Activated CD4-positive, alpha-beta T cell treated with anti-CD3 and anti-CD28 coated beads for 48 hours (primary cell): ENCODE data around the gene HNRNPF.
"Not testable (repeated sequence)": the region's sequence is repeated elsewhere in the genome, so short reads cannot be mapped to it uniquely, and the experiment has no call there.

Source experiments
- DNase-seq: peaks from one replicate; pipeline ENCODE4 v3.0.0-alpha.2; 2020

HNRNPF gene

GRCh38 chr10:43408710-43409384 lies at the start of gene HNRNPF:
HNRNPF (minus strand) TSS chr10:43409186; CDS start chr10:43387884, 21,302 bp downstream.
- DNase-seq = peak; percentile 95

- no peak for DNase-seq
Observed at GRCh38 chr10:43458227-43458626, 49.2 kb upstream of the HNRNPF start.

GRCh38 chr10:43456561-43456960 lies 47.6 kb upstream of the HNRNPF start:
- DNase-seq = not testable (repeated sequence)

- not testable (repeated sequence) for DNase-seq
Observed at GRCh38 chr10:43454025-43454424, 45.0 kb upstream of the HNRNPF start.

- DNase-seq = peak; percentile 15
Observed at GRCh38 chr10:43453266-43453831, 44.4 kb upstream of the HNRNPF start.

- DNase-seq = no peak
Observed at GRCh38 chr10:43452356-43452914, 43.4 kb upstream of the HNRNPF start.

GRCh38 chr10:43448742-43449141 lies 39.8 kb upstream of the HNRNPF start:
- DNase-seq = no peak

- not testable (repeated sequence) for DNase-seq
Observed at GRCh38 chr10:43446219-43447017, 37.4 kb upstream of the HNRNPF start.

- DNase-seq = no peak
Observed at GRCh38 chr10:43444897-43445466, 36.0 kb upstream of the HNRNPF start.

- no peak for DNase-seq
Observed at GRCh38 chr10:43444323-43444722, 35.3 kb upstream of the HNRNPF start.

GRCh38 chr10:43440463-43441134 lies 31.6 kb upstream of the HNRNPF start:
- no peak for DNase-seq

- no peak for DNase-seq
Observed at GRCh38 chr10:43437141-43437870, 28.3 kb upstream of the HNRNPF start.

- peak; percentile 91 for DNase-seq
Observed at GRCh38 chr10:43436291-43437140, 27.5 kb upstream of the HNRNPF start, which contains the start of gene ZNF487. ZNF487 (plus strand) TSS chr10:43437111; CDS start chr10:43475814, 38,703 bp downstream.

- no peak for DNase-seq
Observed at GRCh38 chr10:43430926-43431663, 22.1 kb upstream of the HNRNPF start.

GRCh38 chr10:43427166-43427825 lies 18.3 kb upstream of the HNRNPF start:
- DNase-seq = peak; percentile 77

- not testable (repeated sequence) for DNase-seq
Observed at GRCh38 chr10:43426476-43426875, 17.5 kb upstream of the HNRNPF start.

GRCh38 chr10:43424416-43424815 lies 15.4 kb upstream of the HNRNPF start:
- no peak for DNase-seq

GRCh38 chr10:43421944-43422343 lies 13.0 kb upstream of the HNRNPF start:
- DNase-seq = not testable (repeated sequence)

- DNase-seq = no peak
Observed at GRCh38 chr10:43421519-43421918, 12.5 kb upstream of the HNRNPF start.

- DNase-seq = no peak
Observed at GRCh38 chr10:43421201-43421507, 12.2 kb upstream of the HNRNPF start.
